Esophagus (tissue), 2 donors: ENCODE data around the gene RHOXF2B. TPM values are rescaled to one million over a fixed set of nuclear protein-coding genes. Genes with fewer than 3 reads are reported as not detected.
"Not testable (repeated sequence)": the region's sequence is repeated elsewhere in the genome, so short reads cannot be mapped to it uniquely, and the experiment has no call there.

Experiments used
- H3K27ac ChIP-seq, 2 donors: one replicate each; pipeline ENCODE4 v1.5.1; 2013; ENCODE audit warnings: low read depth in 2 of 2, mild to moderate bottlenecking in 2 of 2, inconsistent platforms in 1 of 2, low read length in 1 of 2, moderate library complexity in 1 of 2
- H3K27me3 ChIP-seq, 2 donors: one replicate each; pipeline ENCODE4 v1.6.1; 2013; ENCODE audit warnings: low read length in 2 of 2, control low read depth in 1 of 2, mild to moderate bottlenecking in 1 of 2; ENCODE audit not compliant: insufficient read depth in 2 of 2, control insufficient read depth in 1 of 2
- H3K36me3 ChIP-seq, 2 donors: one replicate each; pipeline ENCODE4 v1.6.1; 2013; ENCODE audit warnings: low read length in 1 of 2; ENCODE audit not compliant: control insufficient read depth in 2 of 2, insufficient read depth in 2 of 2
- H3K4me1 ChIP-seq, 2 donors: one replicate each; pipeline ENCODE4 v1.6.1; 2013; ENCODE audit warnings: low read length in 1 of 2; ENCODE audit not compliant: control insufficient read depth in 2 of 2, insufficient read depth in 2 of 2
- H3K4me3 ChIP-seq, 2 donors: one replicate each; pipeline ENCODE4 v1.5.1; 2013; ENCODE audit warnings: low read length in 2 of 2, mild to moderate bottlenecking in 2 of 2, low read depth in 1 of 2, moderate library complexity in 1 of 2
- H3K9me3 ChIP-seq, 2 donors: one replicate each; pipeline ENCODE4 v1.6.1; 2013; ENCODE audit warnings: mild to moderate bottlenecking in 2 of 2, low read depth in 1 of 2, low read length in 1 of 2, moderate library complexity in 1 of 2; ENCODE audit not compliant: control insufficient read depth in 2 of 2, insufficient read depth in 1 of 2
- WGBS, 2 donors: extraction: QIAGEN DNeasy Blood & Tissue Kit; methylation state at CpG; one replicate each; pipeline ENCODE4 v1.1.7; 2013; 5-methylcytosine and 5-hydroxymethylcytosine counted together
- polyA plus RNA-seq, 2 donors: library from polyadenylated mRNA; stranded (reverse); fragments of 200-250 nt; gene quantifications; one replicate each; pipeline ENCODE4 v1.2.3, GENCODE V29; 2013
- donor health status: healthy with polysubstance abuse.
- donor health status: Bipolar disorder and iron deficiency.

The RHOXF2B gene
- polyA plus RNA-seq, 2 donors = not detected

DNA sequence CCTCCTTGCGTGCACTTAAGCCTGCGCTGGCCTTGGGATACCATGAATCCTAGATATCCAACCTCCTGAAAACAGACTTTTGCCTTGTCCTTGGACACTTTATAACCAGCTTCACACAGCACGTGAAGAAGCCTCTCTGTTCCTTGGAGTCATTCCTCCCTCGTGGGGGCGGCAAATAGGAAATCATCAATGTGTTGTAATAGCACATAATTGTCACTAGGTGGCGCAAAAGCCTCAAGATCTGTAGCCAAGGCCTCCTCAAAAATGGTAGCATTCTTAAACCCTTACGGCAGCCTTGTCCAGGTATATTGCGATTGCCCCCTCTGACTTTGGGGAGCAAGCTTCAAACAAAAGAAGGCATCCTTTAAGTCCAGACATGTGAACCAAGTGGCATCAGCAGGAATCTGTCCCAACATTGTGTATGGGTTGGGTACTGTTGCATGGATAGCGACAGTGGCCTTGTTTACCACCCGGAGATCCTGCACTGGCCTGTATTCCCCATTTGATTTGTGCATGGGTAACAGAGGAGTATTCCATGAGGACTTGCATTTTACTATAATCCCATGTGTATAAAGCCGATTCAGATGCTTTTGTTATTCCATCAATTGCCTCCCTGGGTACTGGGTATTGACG, 8.2 kb upstream of the RHOXF2B start:
- H3K4me3 ChIP-seq, H3K27me3 ChIP-seq, H3K4me1 ChIP-seq, H3K9me3 ChIP-seq, H3K36me3 ChIP-seq, H3K27ac ChIP-seq: not testable (repeated sequence)
- WGBS, 2 donors = no CpG with 5 or more reads among the region's 12 CpGs

DNA sequence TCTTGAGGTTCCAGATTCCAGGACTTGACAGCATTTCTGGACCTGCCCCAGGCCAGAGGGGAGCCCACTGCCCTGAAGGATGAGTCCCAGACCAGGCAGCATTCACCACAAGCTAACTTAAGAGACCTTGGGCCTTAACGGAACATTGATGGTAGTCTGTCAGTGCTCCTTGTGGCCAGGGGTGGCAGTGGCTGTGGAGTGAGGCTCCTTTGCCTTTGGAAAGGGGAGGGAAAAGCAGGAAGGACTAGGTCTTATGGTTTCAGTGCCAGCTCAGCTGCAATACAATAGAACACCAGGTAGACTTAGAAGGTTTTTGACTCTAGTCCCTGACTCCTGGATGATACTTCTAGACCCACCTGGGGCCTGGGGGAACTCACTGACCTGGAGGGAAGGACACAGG, 11.3 kb downstream of the RHOXF2B start:
- H3K4me3 ChIP-seq, H3K36me3 ChIP-seq, H3K27ac ChIP-seq, H3K9me3 ChIP-seq, H3K4me1 ChIP-seq, H3K27me3 ChIP-seq: not testable (repeated sequence)
- 60 to 86% methylated on average over 1 of the region's 1 CpG for WGBS, 2 donors

DNA sequence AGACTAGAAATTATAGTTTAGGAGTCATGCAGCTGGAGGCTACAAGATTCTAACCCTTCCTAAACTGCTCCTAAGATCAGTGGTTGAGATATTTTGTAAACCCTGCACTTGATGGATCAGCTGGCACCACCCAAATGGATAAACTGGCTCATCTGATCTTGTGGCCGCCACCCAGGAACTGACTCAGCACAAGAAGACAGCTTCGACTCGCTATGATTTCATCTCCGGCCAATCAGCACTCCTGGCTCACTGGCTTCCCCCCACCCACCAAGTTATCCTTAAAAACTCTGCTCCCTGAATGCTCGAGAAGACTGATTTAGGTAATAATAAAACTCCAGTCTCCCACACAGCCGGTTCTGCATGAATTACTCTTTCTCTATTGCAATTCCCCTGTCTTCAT, 34.8 kb downstream of the RHOXF2B start:
- H3K9me3 ChIP-seq, H3K36me3 ChIP-seq, H3K4me1 ChIP-seq, H3K4me3 ChIP-seq, H3K27me3 ChIP-seq, H3K27ac ChIP-seq: not testable (repeated sequence)
- no CpG with 5 or more reads among the region's 6 CpGs for WGBS, 2 donors

DNA sequence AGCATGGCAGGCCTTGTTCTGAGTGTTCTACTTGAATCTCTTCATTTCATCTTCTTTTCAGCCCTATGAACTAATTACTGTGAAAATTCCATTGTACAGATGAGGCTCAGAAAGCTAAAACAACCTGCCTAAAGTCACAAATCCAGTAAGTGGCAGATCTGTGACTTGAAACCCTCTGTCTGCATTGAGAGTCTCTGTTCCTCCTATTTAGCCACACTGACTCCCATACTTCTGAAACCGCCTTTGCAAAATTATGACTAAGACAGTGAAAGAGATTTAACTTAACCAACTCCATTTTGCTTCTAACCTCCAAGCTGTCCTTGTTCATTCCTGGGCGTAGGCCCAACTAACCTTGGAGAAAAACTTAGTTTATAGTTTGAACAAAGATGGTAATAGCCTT, 35.2 kb downstream of the RHOXF2B start:
- H3K27me3 ChIP-seq, H3K36me3 ChIP-seq: not testable (repeated sequence)
- WGBS, 2 donors = no CpG with 5 or more reads among the region's 2 CpGs

DNA sequence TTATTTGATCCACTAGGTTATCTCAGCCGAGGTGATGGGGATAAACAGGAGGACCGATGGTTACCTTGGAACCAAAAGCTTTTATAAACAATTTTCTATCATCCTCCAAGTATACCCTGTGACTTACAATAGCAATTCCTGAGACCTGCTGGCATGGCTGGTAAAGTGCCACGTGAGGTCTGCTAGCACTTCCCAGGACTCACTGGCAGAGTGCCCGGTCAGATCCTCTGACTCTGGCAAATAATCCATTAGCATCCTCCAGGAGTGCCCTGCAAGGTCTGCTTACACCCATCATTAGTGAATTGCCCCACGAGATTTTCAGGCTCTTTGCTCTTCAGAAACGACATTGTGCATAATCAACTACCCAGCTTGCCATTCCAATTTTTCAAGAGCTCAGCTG, 37.3 kb downstream of the RHOXF2B start:
- not testable (repeated sequence) for H3K4me3 ChIP-seq, H3K4me1 ChIP-seq, H3K27ac ChIP-seq, H3K36me3 ChIP-seq, H3K9me3 ChIP-seq, H3K27me3 ChIP-seq
- no CpG with 5 or more reads among the region's 6 CpGs for WGBS, 2 donors

More for the DNA sequence above, 35.2 kb downstream of the RHOXF2B start:
- not testable (repeated sequence) for H3K9me3 ChIP-seq, H3K4me3 ChIP-seq, H3K27ac ChIP-seq, H3K4me1 ChIP-seq

DNA sequence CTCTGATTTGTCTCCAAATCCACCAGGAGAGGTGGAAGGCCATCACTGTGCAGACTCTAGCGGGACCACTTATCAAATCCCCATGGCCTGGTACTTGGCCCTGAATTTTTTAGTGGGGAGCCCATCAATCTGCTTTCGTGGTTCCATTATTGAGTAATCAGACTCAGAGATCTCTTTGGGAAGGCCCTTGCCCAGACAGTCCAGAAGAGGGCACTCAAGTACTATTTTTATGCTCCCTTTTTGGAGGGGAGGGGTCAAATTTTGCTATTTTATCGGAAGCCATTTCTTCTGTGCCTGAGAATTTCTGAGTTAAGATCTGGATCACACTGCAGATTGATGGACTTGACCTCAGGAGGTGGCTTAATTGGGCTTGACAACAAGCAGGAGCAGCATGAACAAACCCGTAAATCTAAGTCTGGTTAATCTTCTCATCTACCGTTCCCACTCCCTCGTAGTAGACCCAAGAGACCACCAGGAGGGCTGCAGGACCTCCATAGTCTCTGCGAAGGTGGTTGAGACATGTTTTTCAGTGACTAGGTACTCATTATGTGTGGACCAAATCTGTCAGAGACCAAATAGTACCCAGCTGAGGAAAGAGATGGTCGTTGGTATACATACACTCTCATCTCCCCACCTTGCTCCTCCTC, 38.3 kb downstream of the RHOXF2B start:
- H3K36me3 ChIP-seq, H3K27ac ChIP-seq, H3K9me3 ChIP-seq, H3K4me3 ChIP-seq, H3K27me3 ChIP-seq, H3K4me1 ChIP-seq: not testable (repeated sequence)
- WGBS, 2 donors = no CpG with 5 or more reads among the region's 8 CpGs

DNA sequence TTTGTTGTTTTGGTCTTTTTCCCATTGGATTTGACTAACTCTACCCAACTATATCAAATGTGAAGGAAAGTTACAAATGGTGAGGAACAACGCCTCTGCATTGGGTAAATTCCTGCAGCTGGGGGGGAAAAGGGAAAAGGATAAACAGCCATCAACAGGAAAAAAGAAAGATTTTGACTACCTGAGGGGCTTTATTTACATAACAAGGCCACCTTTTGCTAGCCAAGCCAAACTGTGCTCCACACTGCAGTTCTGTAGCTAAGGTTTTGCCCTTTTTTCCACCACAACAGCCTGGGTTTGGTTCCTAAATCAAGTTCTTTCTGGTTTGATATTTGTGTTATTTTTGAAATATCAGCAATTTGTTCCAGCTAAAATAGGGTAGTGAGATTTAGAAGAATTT, 40.8 kb downstream of the RHOXF2B start:
- WGBS, 2 donors = 76 to 100% methylated on average over 1 of the region's 1 CpG
- Histone ChIP-seq H3K4me1 (no peaks in the 10 kb centered on the region), H3K27ac (no peak overlapping the region), H3K9me3 (no peaks in the 10 kb centered on the region), H3K27me3 (no peaks in the 10 kb centered on the region), H3K36me3 (no peaks in the 10 kb centered on the region), H3K4me3 (no peak overlapping the region)

DNA sequence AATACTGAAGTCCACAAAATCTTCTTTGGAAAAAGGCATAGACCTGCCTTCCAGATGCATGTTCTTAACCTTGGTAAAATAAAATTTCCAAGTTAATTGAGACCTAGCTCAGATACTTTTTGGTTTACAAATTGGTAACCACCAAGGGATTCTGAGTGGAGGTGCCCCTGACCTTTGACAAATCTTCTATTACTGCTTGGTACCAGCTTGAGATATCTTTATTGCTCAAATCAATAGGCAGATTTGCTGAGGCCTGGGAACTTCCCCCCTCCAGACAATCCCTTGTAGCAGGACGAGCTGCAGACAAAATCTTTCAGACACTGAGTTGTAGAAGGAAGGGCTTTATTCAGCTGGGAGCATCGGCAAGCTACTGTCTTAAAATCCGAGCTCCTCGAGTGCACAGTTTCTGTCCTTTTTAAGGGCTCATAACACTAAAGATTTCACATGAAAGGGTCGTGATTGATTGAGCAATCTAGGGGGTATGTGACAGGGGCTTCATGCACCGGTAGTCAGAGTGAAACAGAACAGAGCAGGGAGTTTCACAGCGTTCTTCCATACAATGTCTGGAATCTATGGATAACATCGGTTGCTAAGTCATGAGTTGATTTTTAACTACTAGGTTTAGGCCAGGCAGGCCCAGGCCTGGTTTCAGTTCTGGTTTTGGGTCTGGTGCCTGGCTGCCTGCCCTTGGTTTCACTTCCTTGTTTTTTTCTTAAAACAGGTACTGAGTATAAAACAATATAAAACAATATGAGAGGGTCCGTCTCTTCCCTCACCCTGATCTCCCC, 41.8 kb downstream of the RHOXF2B start:
- H3K9me3 ChIP-seq = not testable (repeated sequence)

DNA sequence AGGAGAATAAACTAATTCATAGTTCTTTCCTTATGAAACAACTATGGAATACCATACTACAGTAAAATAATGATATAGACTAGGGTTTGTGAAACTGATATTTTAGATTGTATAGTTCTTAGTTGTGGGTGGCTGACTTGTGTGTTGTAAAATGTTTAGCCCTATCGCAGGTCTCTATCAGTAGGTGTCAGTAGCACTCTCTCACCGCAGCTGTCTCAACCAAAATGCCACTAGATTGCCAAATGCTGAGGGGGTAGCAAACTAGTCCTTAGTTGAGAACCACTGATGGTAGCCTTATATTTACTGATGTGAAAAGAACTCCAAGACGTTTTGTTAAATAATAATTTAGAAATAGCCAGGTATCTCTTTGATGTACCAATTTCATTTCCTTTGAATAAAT, 48.1 kb downstream of the RHOXF2B start:
- H3K9me3 ChIP-seq = no peaks in the 10 kb centered on the region
- no peaks in the 10 kb centered on the region for H3K36me3 ChIP-seq
- no peak overlapping the region for H3K27ac ChIP-seq
- H3K4me1 ChIP-seq = no peaks in the 10 kb centered on the region
- no peaks in the 10 kb centered on the region for H3K27me3 ChIP-seq
- no peak overlapping the region for H3K4me3 ChIP-seq
- whole genome bisulfite sequencing, 2 donors = 21 to 25% methylated on average over 3 of the region's 3 CpGs

More for the DNA sequence above, 41.8 kb downstream of the RHOXF2B start:
- not testable (repeated sequence) for H3K4me1 ChIP-seq, H3K27ac ChIP-seq, H3K36me3 ChIP-seq, H3K4me3 ChIP-seq, H3K27me3 ChIP-seq
- WGBS, 2 donors = 67 to 70% methylated on average over 9 of the region's 9 CpGs

DNA sequence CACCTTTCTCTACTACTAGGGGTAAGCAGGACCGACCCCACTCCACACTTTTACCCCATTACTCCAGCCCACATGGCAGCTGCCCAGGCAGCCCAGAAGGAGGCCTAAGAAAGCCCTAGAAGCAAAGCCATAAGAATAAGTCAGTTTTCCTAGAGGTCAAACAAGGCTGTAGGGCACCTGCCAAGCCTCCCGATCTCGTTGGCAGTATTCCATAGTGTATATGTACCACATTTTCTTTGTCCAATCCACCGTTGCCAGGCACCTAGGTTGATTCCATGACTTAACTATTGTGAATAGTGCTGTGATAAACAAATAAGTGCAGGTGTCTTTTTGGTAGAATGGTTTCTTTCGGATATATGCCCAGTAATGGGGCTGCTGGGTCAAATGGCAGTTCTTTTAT, 54.2 kb downstream of the RHOXF2B start:
- no peaks in the 10 kb centered on the region for H3K4me1 ChIP-seq
- no peaks in the 10 kb centered on the region for H3K36me3 ChIP-seq
- WGBS, 2 donors = 51 to 61% methylated on average over 5 of the region's 5 CpGs
- H3K27ac ChIP-seq = no peak overlapping the region
- no peak overlapping the region for H3K4me3 ChIP-seq
- H3K27me3 ChIP-seq = no peaks in the 10 kb centered on the region
- H3K9me3 ChIP-seq = no peaks in the 10 kb centered on the region
